Upper lobe of left lung (tissue), 6 donors: ENCODE data around the gene ENOPH1. TPM values are rescaled to one million over a fixed set of nuclear protein-coding genes. Genes with fewer than 3 reads are reported as not detected.

Experiments used
- ATAC-seq, 2 donors: fragments of 200-7000 bp; cut with Tn5 transposase; one replicate each; pipeline ENCODE4 v1.9.1; 2022; ENCODE audit warnings: mild to moderate bottlenecking in 2 of 2, moderate library complexity in 2 of 2; ENCODE audit not compliant: low FRiP score in 2 of 2
- DNase-seq, 2 donors: peaks; one replicate each; pipeline ENCODE4 v3.0.0-alpha.2; 2019 to 2020
- H3K27ac ChIP-seq, 4 donors: fragments of 200-600 bp; sonication (generic); one replicate each; pipeline ENCODE4 v1.5.1; 2016 to 2019
- H3K27me3 ChIP-seq, 4 donors: fragments of 200-600 bp; sonication (generic); one replicate each; pipeline ENCODE4 v1.5.1; 2017 to 2019
- H3K36me3 ChIP-seq, 4 donors: fragments of 200-600 bp; sonication (generic); one replicate each; pipeline ENCODE4 v1.5.1; 2016 to 2019
- H3K4me1 ChIP-seq, 4 donors: fragments of 200-600 bp; sonication (generic); one replicate each; pipeline ENCODE4 v1.5.1; 2018 to 2019
- H3K4me3 ChIP-seq, 4 donors: fragments of 200-600 bp; sonication (generic); one replicate each; pipeline ENCODE4 v1.5.1; 2017 to 2019; ENCODE audit warnings: mild to moderate bottlenecking in 2 of 4, moderate library complexity in 1 of 4
- H3K9me3 ChIP-seq, 4 donors: fragments of 200-600 bp; sonication (generic); one replicate each; pipeline ENCODE4 v1.5.1; 2018 to 2019
- EP300 ChIP-seq, 4 donors: sonication (generic); formaldehyde crosslinking; IDR thresholded peaks; one replicate each; pipeline ENCODE4 v1.5.1; 2017; ENCODE audit warnings: antibody characterized with exemption in 4 of 4, control low read depth in 2 of 4
- POLR2A ChIP-seq, 4 donors: fragments of 450-650 bp; IDR thresholded peaks; one replicate each; pipeline ENCODE4 v1.5.1; 2016 to 2017; ENCODE audit warnings: antibody characterized with exemption in 4 of 4, mild to moderate bottlenecking in 2 of 4
- POLR2AphosphoS5 ChIP-seq, 2 donors: sonication (generic); formaldehyde crosslinking; IDR thresholded peaks; one replicate each; pipeline ENCODE4 v1.5.1; 2017; ENCODE audit warnings: antibody characterized with exemption in 2 of 2
- WGBS, 2 donors: methylation state at CpG; one replicate each; pipeline ENCODE4 v1.1.5; 2017 to 2018; 5-methylcytosine and 5-hydroxymethylcytosine counted together
- total RNA-seq, 6 donors: library from RNA; depleted of rRNA in 4 of 6; stranded (reverse); fragments of >200 nt in 4 of 6; gene quantifications; one replicate each; pipeline versions ENCODE4 v1.1.0 to v1.2.1, GENCODE V29; 2016 to 2021
- TF ChIP-seq, protein P1 (sequence below), 6 experiments: fragments of 450-650 bp in 4 of 6; fragments of 200-600 bp in 2 of 6; sonication (generic) in 2 of 6; IDR thresholded peaks; one replicate each; pipeline ENCODE4 v1.5.1; 2016 to 2019; ENCODE audit warnings: antibody characterized with exemption in 6 of 6
- donor health status: DM: no; HTN: no; CAD: no; lungs with moderate emphysema.
- donor health status: DM: no; HTN: yes; CAD: no; lungs with severe emphysema.

The ENOPH1 gene
- total RNA-seq, 6 donors from 2014 or later = 8.4 to 29.9 (median 25.8) TPM

DNA sequence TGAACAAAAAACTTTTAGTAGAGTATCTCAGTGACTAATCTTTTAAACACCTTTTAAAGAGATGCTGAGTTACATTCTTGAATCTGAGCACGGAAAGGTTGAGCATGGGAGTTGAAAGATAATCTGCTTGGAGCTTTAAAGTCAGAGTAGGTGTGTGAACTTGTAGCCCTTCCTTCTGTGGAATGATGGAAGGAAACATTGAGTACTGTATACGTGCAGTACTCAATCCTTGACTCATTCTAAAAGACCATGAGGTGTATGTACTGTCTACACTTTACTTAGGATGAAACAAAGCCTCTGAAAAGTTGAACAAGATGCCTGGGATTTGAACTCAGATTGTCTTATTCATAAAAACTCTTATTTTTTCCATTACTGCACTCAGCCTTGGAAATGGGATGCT, 3.4 kb downstream of the ENOPH1 start:
- H3K9me3 ChIP-seq = no peaks in the 10 kb centered on the region
- H3K36me3 ChIP-seq = no peaks in the 10 kb centered on the region
- H3K27ac ChIP-seq = no peak overlapping the region
- H3K4me1 ChIP-seq = peaks cover 9 to 22% (median 17%) of the 10 kb centered on the region in 4 donors
- H3K27me3 ChIP-seq = no peaks in the 10 kb centered on the region
- DNase-seq = no peak
- WGBS, 2 donors = 80 to 83% methylated on average over 2 of the region's 2 CpGs
- no peak for ATAC-seq
- no peak overlapping the region for H3K4me3 ChIP-seq
- TF ChIP-seq EP300 (IDR thresholded peaks at IDR 0.05) (no peak), POLR2AphosphoS5 (IDR thresholded peaks at IDR 0.05) (no peak), POLR2A (IDR thresholded peaks at IDR 0.05) (no peak)
- TF ChIP-seq, protein P1, sequence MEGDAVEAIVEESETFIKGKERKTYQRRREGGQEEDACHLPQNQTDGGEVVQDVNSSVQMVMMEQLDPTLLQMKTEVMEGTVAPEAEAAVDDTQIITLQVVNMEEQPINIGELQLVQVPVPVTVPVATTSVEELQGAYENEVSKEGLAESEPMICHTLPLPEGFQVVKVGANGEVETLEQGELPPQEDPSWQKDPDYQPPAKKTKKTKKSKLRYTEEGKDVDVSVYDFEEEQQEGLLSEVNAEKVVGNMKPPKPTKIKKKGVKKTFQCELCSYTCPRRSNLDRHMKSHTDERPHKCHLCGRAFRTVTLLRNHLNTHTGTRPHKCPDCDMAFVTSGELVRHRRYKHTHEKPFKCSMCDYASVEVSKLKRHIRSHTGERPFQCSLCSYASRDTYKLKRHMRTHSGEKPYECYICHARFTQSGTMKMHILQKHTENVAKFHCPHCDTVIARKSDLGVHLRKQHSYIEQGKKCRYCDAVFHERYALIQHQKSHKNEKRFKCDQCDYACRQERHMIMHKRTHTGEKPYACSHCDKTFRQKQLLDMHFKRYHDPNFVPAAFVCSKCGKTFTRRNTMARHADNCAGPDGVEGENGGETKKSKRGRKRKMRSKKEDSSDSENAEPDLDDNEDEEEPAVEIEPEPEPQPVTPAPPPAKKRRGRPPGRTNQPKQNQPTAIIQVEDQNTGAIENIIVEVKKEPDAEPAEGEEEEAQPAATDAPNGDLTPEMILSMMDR (IDR thresholded peaks at IDR 0.05) = no peak

DNA sequence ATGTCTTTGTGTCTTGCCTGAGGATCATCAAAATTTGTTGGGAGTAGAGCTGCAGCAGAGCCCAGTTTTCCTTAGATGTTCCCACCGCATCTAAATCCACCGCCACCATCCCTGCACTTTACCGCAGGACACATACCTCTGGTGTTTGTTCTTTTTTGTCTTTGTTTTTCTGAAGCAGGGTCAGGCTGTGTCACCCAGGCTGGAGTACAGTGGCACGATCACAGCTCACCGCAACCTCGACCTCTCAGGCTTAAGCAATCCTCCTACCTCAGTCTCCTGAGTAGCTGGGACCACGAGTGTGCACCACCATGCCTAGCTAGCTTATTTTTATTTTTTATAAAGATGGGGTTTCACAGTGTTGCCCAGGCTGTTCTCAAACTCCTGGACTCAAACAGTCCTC, 4.6 kb downstream of the ENOPH1 start:
- Histone ChIP-seq H3K4me1 (peaks cover 9 to 22% (median 17%) of the 10 kb centered on the region in 4 donors), H3K36me3 (no peaks in the 10 kb centered on the region), H3K4me3 (no peak overlapping the region), H3K27ac (no peak overlapping the region), H3K9me3 (no peaks in the 10 kb centered on the region), H3K27me3 (no peaks in the 10 kb centered on the region)
- ATAC-seq = no peak
- 92 to 94% methylated on average over 7 of the region's 7 CpGs for WGBS, 2 donors
- no peak for DNase-seq
- TF ChIP-seq, protein P1 (IDR thresholded peaks at IDR 0.05) = no peak
- TF ChIP-seq POLR2AphosphoS5 (IDR thresholded peaks at IDR 0.05) (no peak), POLR2A (IDR thresholded peaks at IDR 0.05) (no peak), EP300 (IDR thresholded peaks at IDR 0.05) (no peak)

DNA sequence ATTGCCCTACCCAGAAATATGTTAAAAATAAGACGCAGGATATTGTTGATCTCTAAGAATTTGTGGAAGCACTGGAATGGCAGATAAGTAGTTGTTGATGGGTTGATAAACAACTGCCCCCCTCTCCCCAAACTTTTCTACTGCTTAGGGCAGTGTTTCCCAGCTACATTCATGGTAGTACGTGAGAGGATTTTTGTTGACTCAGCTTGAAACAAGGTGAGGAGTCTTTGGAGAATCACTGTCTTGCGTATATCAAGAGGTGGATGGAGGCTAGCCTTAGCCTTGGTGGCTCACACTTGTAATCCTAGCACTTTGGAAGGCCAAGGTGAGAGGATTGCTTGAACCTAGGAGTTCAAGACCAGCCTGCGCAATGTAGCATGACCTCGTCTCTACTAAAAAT, 5.7 kb downstream of the ENOPH1 start:
- 86 to 91% methylated on average over 5 of the region's 5 CpGs for WGBS, 2 donors
- H3K9me3 ChIP-seq = no peaks in the 10 kb centered on the region
- no peak overlapping the region for H3K27ac ChIP-seq
- TF ChIP-seq POLR2A (IDR thresholded peaks at IDR 0.05) (no peak), POLR2AphosphoS5 (IDR thresholded peaks at IDR 0.05) (no peak), EP300 (IDR thresholded peaks at IDR 0.05) (no peak)
- TF ChIP-seq, protein P1 (IDR thresholded peaks at IDR 0.05) = no peak
- no peak for ATAC-seq
- no peaks in the 10 kb centered on the region for H3K36me3 ChIP-seq
- H3K4me3 ChIP-seq = no peak overlapping the region
- DNase-seq = no peak
- no peaks in the 10 kb centered on the region for H3K27me3 ChIP-seq
- peaks cover 9 to 21% (median 15%) of the 10 kb centered on the region in 4 donors for H3K4me1 ChIP-seq

DNA sequence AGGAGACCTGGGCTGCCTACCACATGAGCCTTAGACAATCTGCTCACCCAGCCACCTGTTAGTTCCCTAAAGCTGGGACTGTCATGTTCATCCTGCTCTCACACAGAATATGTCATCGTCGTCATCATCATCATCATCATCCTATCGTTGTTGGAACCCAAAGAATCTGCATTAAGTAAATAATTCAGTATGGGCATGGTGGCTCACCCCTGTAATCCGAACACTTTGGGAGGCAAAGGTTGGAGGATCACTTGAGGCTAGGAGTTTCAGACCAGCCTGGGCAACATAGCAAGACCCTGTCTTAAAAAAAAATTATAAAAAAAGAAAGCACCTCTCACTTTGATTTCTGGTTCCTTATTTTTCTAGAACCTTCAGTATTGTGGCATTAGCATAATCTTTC, 6.4 kb downstream of the ENOPH1 start:
- TF ChIP-seq, protein P1 (IDR thresholded peaks at IDR 0.05) = no peak
- TF ChIP-seq POLR2AphosphoS5 (IDR thresholded peaks at IDR 0.05) = no peak
- TF ChIP-seq EP300 (IDR thresholded peaks at IDR 0.05) = no peak
- TF ChIP-seq POLR2A (IDR thresholded peaks at IDR 0.05) = no peak
- DNase-seq (no peak), ATAC-seq (no peak)
- Histone ChIP-seq H3K27me3 (no peaks in the 10 kb centered on the region), H3K4me1 (peaks cover 2 to 14% (median 9%) of the 10 kb centered on the region in 4 donors), H3K9me3 (no peaks in the 10 kb centered on the region), H3K36me3 (no peaks in the 10 kb centered on the region), H3K27ac (no peak overlapping the region), H3K4me3 (no peak overlapping the region)
- 96 to 99% methylated on average over 4 of the region's 4 CpGs for WGBS, 2 donors

DNA sequence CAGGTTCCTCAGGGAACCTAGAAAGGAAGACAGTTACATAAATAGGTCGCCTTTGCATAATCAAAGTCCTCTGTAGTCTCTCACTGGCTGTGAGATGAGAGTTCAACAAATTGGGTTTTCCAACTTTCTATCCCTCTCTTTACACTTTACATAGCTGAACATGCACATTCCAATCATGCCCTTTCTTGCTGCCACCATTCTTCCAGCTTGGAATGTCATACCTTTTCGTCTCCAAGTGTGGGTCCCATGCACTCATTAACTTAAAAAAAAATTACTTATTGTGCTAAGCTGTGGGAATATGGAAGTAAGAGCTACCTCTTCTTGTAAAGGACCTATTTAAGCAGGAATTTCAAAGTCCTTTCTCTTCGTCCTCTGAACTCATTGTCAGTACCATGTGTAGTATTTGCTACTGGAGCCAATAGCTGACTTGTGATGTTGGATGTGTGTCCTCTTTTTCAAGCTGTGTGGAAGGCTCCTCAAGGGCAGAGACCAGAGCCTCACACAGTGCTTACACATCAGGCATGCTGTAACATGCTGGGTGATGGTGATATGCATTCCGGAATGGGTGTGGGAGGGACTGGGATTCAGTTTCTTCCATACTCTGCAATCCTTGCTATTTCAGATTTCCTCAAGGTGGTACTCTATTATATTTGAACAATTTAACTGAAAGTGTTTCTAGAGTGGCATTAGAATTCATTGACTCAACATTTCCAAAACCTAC, 7.1 kb downstream of the ENOPH1 start:
- 67 to 75% methylated on average over 4 of the region's 4 CpGs for WGBS, 2 donors
- TF ChIP-seq POLR2A (IDR thresholded peaks at IDR 0.05) (no peak), POLR2AphosphoS5 (IDR thresholded peaks at IDR 0.05) (no peak), EP300 (IDR thresholded peaks at IDR 0.05) (no peak)
- TF ChIP-seq, protein P1 (IDR thresholded peaks at IDR 0.05) = no peak
- no peak overlapping the region for H3K4me3 ChIP-seq
- H3K4me1 ChIP-seq = peaks cover 0 to 8% (median 4%) of the 10 kb centered on the region in 4 donors
- H3K27me3 ChIP-seq = no peaks in the 10 kb centered on the region
- no peak overlapping the region for H3K27ac ChIP-seq
- no peaks in the 10 kb centered on the region for H3K36me3 ChIP-seq
- DNase-seq (no peak), ATAC-seq (no peak)
- no peaks in the 10 kb centered on the region for H3K9me3 ChIP-seq
